ENCODE data around the gene IPPK. TPM values are rescaled to one million over a fixed set of nuclear protein-coding genes. Genes with fewer than 3 reads are reported as not detected.

Gene IPPK
- total and polyA plus RNA-seq, 2 of the 8 experiments (the other 6 are each of a cell fraction or from before 2014, with no cell fraction given), result 10.5 to 13.6 TPM

DNA sequence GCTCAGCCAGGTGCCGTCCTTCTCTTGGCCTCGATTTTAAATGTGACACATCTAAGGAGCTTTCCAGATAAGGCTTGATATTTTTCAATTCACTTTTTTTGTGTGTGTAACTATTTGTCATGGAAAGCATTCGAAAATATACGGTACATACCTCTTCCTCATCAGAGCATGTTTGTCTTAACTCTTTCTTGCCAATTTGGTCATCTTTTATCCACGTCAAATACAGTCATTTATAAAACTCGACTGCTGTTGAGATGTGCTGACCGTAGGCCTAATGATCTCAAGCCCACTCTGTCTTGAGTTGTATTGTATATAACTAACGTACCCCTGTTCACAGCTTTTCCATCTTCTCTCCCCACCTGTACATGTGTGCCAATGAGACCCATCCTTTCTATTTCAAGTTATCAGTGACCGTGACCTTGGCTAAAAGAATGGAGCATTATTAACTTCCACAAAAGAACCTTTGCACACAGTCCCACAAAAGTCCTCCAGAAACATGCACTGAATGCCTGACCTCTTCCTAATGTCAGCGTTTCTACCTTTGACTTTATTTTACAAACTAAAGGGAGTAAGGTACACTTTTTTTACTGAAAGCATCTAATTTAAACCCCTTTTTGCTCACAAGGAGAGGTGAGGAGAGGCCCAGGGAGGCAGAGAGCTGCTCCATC is 61.6 kb downstream of the IPPK start:
- TF ChIP-seq, protein P1, sequence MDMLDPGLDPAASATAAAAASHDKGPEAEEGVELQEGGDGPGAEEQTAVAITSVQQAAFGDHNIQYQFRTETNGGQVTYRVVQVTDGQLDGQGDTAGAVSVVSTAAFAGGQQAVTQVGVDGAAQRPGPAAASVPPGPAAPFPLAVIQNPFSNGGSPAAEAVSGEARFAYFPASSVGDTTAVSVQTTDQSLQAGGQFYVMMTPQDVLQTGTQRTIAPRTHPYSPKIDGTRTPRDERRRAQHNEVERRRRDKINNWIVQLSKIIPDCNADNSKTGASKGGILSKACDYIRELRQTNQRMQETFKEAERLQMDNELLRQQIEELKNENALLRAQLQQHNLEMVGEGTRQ (IDR thresholded peaks at IDR 0.05; ENCODE audit: low read length), result no peak
- TF ChIP-seq SAP30 (IDR thresholded peaks at IDR 0.05; ENCODE audit: insufficient read depth, insufficient replicate concordance, low read length) (no peak), EP300 (IDR thresholded peaks at IDR 0.05; ENCODE audit: borderline replicate concordance in 1 of 2, low read depth in 2 of 2, low read length in 2 of 2) (no peak), KDM4A (IDR thresholded peaks at IDR 0.05; ENCODE audit: low read depth, low read length, severe bottlenecking) (no peak), POLR2A (IDR thresholded peaks at IDR 0.05; ENCODE audit: control extremely low read depth in 1 of 2, low read depth in 2 of 2, low read length in 2 of 2) (no peak), MAFK (IDR thresholded peaks at IDR 0.05; ENCODE audit: low read depth, low read length) (no peak), SIRT6 (IDR thresholded peaks at IDR 0.05; ENCODE audit: low read length) (no peak), TBP (IDR thresholded peaks at IDR 0.05; ENCODE audit: low read depth, low read length) (no peak), FOSL1 (IDR thresholded peaks at IDR 0.05; ENCODE audit: insufficient read depth, low read depth, low read length) (no peak), EZH2 (IDR thresholded peaks at IDR 0.05; ENCODE audit: low read depth, low read length, severe bottlenecking) (no peak), BCL11A (IDR thresholded peaks at IDR 0.05; ENCODE audit: low read depth in 2 of 2, low read length in 2 of 2) (no peak), GTF2F1 (IDR thresholded peaks at IDR 0.05; ENCODE audit: borderline replicate concordance, low read depth, low read length) (no peak)
- H3K23me2 ChIP-seq (ENCODE audit: low read depth, low read length), result no peaks in the 10 kb centered on the region
- H3K9me3 ChIP-seq (ENCODE audit: insufficient read depth in 2 of 2, low read depth in 1 of 2, low read length in 1 of 2), result peaks cover 0 to 7% of the 10 kb centered on the region in 2 experiments; a peak in 1 of 4 replicates
- H3K4me1 ChIP-seq (replicated peaks in 1 of 4; ENCODE audit: control insufficient read depth in 3 of 4, insufficient read depth in 4 of 4, low read length in 3 of 4), result no peaks in the 10 kb centered on the region
- CTCF ChIA-PET (ENCODE audit: partially characterized antibody), result interaction anchor here (0.9 to 1.8 kb wide), 4 partner anchors 26 to 183 kb away, joined by 3 to 10 read pairs (median 4); no protein-coding TSS in a partner anchor
- no peaks in the 10 kb centered on the region for H3K79me1 ChIP-seq (ENCODE audit: low read depth, low read length)
- H2AK5ac ChIP-seq (ENCODE audit: low read depth, low read length), result no peak overlapping the region
- H3K4ac ChIP-seq (replicated peaks; ENCODE audit: insufficient read length, low read depth, low read length), result no peak overlapping the region
- no peak overlapping the region for H2BK20ac ChIP-seq (ENCODE audit: low read length)
- WGBS, 2 experiments (ENCODE audit: extremely low coverage in 1 of 2, insufficient coverage in 1 of 2, insufficient read length in 1 of 2, insufficient replicate concordance in 2 of 2, low coverage in 1 of 2, low lambda C conversion rate in 2 of 2, missing lambda C conversion rate in 1 of 2), result 84% methylated on average over 10 of the region's 10 CpGs; no CpG with 5 or more reads in 1 of the 2 experiments
- H3K4me3 ChIP-seq (ENCODE audit: extremely low read depth in 1 of 4, insufficient read depth in 2 of 4, low read depth in 3 of 4, low read length in 4 of 4), result no peak overlapping the region
- H2BK5ac ChIP-seq (ENCODE audit: low read depth, low read length), result no peak overlapping the region
- POLR2A ChIA-PET (ENCODE audit: partially characterized antibody), result no interaction called here
- H2BK15ac ChIP-seq (ENCODE audit: low read length), result no peak overlapping the region
- H4K91ac ChIP-seq (replicated peaks; ENCODE audit: insufficient read length, low read length), result no peak overlapping the region
- no peaks in the 10 kb centered on the region for H4K20me1 ChIP-seq (replicated peaks in 1 of 2; ENCODE audit: control insufficient read depth in 1 of 2, insufficient read depth in 2 of 2, low read length in 2 of 2)
- 0 out of 7 replicates have a peak, but pooled peaks cover 0 to 2% (median 0%) of the 10 kb centered on the region in 4 experiments for H3K27me3 ChIP-seq (replicated peaks in 1 of 4; ENCODE audit: control insufficient read depth in 3 of 4, extremely low read depth in 1 of 4, insufficient read depth in 3 of 4, low read length in 3 of 4)
- H3K36me3 ChIP-seq (ENCODE audit: control insufficient read depth in 2 of 4, insufficient read depth in 4 of 4, low read length in 3 of 4), result peaks cover 0 to 8% (median 4%) of the 10 kb centered on the region in 4 experiments; a peak in 3 of 8 replicates
- no peak overlapping the region for H3K27ac ChIP-seq (ENCODE audit: low read depth, low read length)
- H4K5ac ChIP-seq (ENCODE audit: insufficient read length, low read depth, low read length), result no peak overlapping the region
- FAIRE-seq (no peak), DNase-seq (ENCODE audit: low read depth in 1 of 2, low spot score in 2 of 2) (peak in 1 of 2 experiments; percentile 30)
- H2BK120ac ChIP-seq (replicated peaks; ENCODE audit: low read depth, low read length), result no peak overlapping the region
- no peak overlapping the region for H2BK12ac ChIP-seq (ENCODE audit: low read depth, low read length)
- H3K14ac ChIP-seq (ENCODE audit: insufficient read length), result no peak overlapping the region
- H3K18ac ChIP-seq (ENCODE audit: extremely low read depth, low read length), result no peak overlapping the region
- H3K4me2 ChIP-seq (ENCODE audit: insufficient read depth in 1 of 2, low read depth in 2 of 2, low read length in 2 of 2), result no peak overlapping the region
- no peak overlapping the region for H2AFZ ChIP-seq (ENCODE audit: low read length)
- H3K9ac ChIP-seq (replicated peaks in 1 of 4; ENCODE audit: extremely low read depth in 1 of 4, low read depth in 3 of 4, low read length in 3 of 4), result no peak overlapping the region
- H3K23ac ChIP-seq (ENCODE audit: insufficient read length), result no peak overlapping the region
- no peaks in the 10 kb centered on the region for H3K79me2 ChIP-seq (ENCODE audit: control insufficient read depth in 1 of 2, insufficient read depth in 2 of 2, low read length in 2 of 2)
- no peak overlapping the region for H4K8ac ChIP-seq (ENCODE audit: extremely low read depth, insufficient read depth, low read length)
- no peak overlapping the region for H3K56ac ChIP-seq (replicated peaks; ENCODE audit: insufficient read length, low read depth, low read length)

Data from H1 (cell line).